NCI-H1930 (cell line): ENCODE data around the gene CORO1A.
"Not testable (repeated sequence)": the region's sequence is repeated elsewhere in the genome, so short reads cannot be mapped to it uniquely, and the experiment has no call there.

Source experiments
- DNase-seq, 2 experiments: peaks; one replicate each; lab custom pipeline; 2025; lab: John Stamatoyannopoulos, UW

The CORO1A gene

GRCh38 chr16:30205541-30206236, 22.3 kb downstream of the CORO1A start:
- DNase-seq, result not testable (repeated sequence)

- not testable (repeated sequence) for DNase-seq
These were observed 22.9 kb downstream of the CORO1A start for GRCh38 chr16:30206252-30206651.

GRCh38 chr16:30207063-30207704, 23.8 kb downstream of the CORO1A start:
- DNase-seq, result not testable (repeated sequence)

- DNase-seq, result not testable (repeated sequence)
These were observed 25.6 kb downstream of the CORO1A start for GRCh38 chr16:30209032-30209431.

- not testable (repeated sequence) for DNase-seq
These were observed 28.0 kb downstream of the CORO1A start for GRCh38 chr16:30211414-30211813.

DNA sequence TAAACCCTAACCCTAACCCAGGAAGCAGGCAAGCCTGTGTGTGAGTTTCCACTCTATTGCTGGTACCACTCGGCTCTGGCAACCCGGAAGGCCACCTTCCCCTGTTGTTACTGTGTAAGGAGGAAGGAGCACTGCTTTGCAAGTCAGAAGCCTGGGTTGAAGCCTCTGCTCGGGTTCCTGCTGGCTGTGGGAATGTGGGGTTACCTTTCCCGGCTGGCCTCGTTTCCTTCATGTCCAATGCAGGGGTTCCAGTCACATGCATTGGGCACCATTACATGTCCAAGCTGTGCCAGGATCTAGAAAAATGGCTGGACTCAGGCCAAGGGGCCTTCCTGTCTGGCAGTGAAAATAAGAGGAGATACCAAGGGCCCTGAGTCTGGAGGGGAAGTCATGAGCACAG, 33.7 kb downstream of the CORO1A start:
- DNase-seq, result not testable (repeated sequence)
